HEK293T (cell line): Measurements from ENCODE around the gene LTBP2.

ENCODE experiments used
- BHLHE40 ChIP-seq: fragments of 450-650 bp; IDR thresholded peaks from 2 replicates; pipeline ENCODE4 v1.6.1; 2016; ENCODE audit warnings: mild to moderate bottlenecking, moderate library complexity, borderline replicate concordance
- CTBP1 ChIP-seq: fragments of 450-650 bp; IDR thresholded peaks from 2 replicates; pipeline ENCODE4 v1.6.1; 2016; ENCODE audit warnings: borderline replicate concordance
- ELF4 ChIP-seq: fragments of 450-650 bp; IDR thresholded peaks from 2 replicates; pipeline ENCODE4 v1.6.1; 2017; ENCODE audit warnings: antibody characterized with exemption
- FOXA1 ChIP-seq: fragments of 450-650 bp; IDR thresholded peaks from 2 replicates; pipeline ENCODE4 v1.6.1; 2016; ENCODE audit warnings: mild to moderate bottlenecking
- FOXK2 ChIP-seq: fragments of 450-650 bp; IDR thresholded peaks from 2 replicates; pipeline ENCODE4 v1.6.1; 2016; ENCODE audit warnings: mild to moderate bottlenecking
- FOXM1 ChIP-seq: fragments of 450-650 bp; IDR thresholded peaks from 2 replicates; pipeline ENCODE4 v1.6.1; 2017; ENCODE audit warnings: mild to moderate bottlenecking, borderline replicate concordance
- HDGF ChIP-seq: fragments of 450-650 bp; IDR thresholded peaks from 2 replicates; pipeline ENCODE4 v1.6.1; 2017; ENCODE audit warnings: antibody characterized with exemption, borderline replicate concordance
- NFRKB ChIP-seq: fragments of 450-650 bp; IDR thresholded peaks from 2 replicates; pipeline ENCODE4 v1.6.1; 2016; ENCODE audit warnings: mild to moderate bottlenecking, moderate library complexity
- SP1 ChIP-seq: fragments of 450-650 bp; IDR thresholded peaks from 2 replicates; pipeline ENCODE4 v1.6.1; 2017
- TARDBP ChIP-seq: fragments of 450-650 bp; IDR thresholded peaks from 2 replicates; pipeline ENCODE4 v1.6.1; 2016
- ZNF384 ChIP-seq: fragments of 450-650 bp; IDR thresholded peaks from 2 replicates; pipeline ENCODE4 v1.6.1; 2016
- TF ChIP-seq, protein P1 (sequence below): fragments of 450-650 bp; IDR thresholded peaks from 2 replicates; pipeline ENCODE4 v1.6.1; 2016

DNA sequence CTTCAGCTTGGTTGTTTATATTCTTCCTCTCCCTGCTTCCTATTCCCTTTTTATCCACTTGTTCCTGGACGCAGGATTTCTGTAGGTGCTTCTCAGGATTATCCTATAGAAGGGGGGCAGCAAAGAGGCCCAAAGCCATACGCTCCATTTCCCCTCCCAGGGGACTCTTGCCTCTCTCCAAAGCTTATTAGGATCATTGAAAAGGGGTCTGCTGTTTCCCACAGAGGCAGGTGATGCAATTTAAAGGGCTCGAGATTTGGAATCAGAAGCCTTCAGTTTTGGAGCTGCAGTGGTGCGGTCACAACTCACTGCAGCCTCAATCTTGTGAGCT lies 154.5 kb downstream of the LTBP2 start:
- TF ChIP-seq FOXM1 (no peak), FOXK2 (no peak), TARDBP (no peak), HDGF (no peak), NFRKB (no peak), ELF4 (no peak), SP1 (no peak), FOXA1 (no peak), BHLHE40 (no peak), CTBP1 (no peak), ZNF384 (no peak)
- TF ChIP-seq, protein P1, sequence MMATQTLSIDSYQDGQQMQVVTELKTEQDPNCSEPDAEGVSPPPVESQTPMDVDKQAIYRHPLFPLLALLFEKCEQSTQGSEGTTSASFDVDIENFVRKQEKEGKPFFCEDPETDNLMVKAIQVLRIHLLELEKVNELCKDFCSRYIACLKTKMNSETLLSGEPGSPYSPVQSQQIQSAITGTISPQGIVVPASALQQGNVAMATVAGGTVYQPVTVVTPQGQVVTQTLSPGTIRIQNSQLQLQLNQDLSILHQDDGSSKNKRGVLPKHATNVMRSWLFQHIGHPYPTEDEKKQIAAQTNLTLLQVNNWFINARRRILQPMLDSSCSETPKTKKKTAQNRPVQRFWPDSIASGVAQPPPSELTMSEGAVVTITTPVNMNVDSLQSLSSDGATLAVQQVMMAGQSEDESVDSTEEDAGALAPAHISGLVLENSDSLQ = no peak
